Heart left ventricle (tissue), 16 donors: ENCODE measurements around the gene CFAP43. TPM values are rescaled to one million over a fixed set of nuclear protein-coding genes. Genes with fewer than 3 reads are reported as not detected.

Experiments
- ATAC-seq, 4 donors: fragments of 200-7000 bp; cut with Tn5 transposase; one replicate each; pipeline ENCODE4 v1.9.1; 2020 to 2022; ENCODE audit warnings: moderate library complexity in 4 of 4, mild to moderate bottlenecking in 3 of 4, moderate number of reproducible peaks in 1 of 4
- DNase-seq, 5 donors: peaks; one replicate each; pipeline ENCODE4 v3.0.0-alpha.2; 2020
- H3K27ac ChIP-seq, 12 donors: fragments of 200-600 bp; sonication (generic) in 4 of 12; one replicate each; pipeline versions ENCODE4 v1.5.0 to v1.8.0; 2016 to 2022; ENCODE audit warnings: mild to moderate bottlenecking in 2 of 12
- H3K27me3 ChIP-seq, 9 donors: fragments of 200-600 bp; sonication (generic) in 2 of 9; one replicate each; pipeline versions ENCODE4 v1.5.1 to v1.8.0; 2016 to 2022; ENCODE audit warnings: mild to moderate bottlenecking in 3 of 9
- H3K36me3 ChIP-seq, 9 donors: fragments of 200-600 bp; sonication (generic) in 2 of 9; one replicate each; pipeline versions ENCODE4 v1.5.0 to v1.8.0; 2018 to 2022; ENCODE audit warnings: mild to moderate bottlenecking in 2 of 9
- H3K4me1 ChIP-seq, 12 donors: fragments of 200-600 bp; sonication (generic) in 4 of 12; one replicate each; pipeline versions ENCODE4 v1.5.0 to v1.8.0; 2016 to 2022; ENCODE audit warnings: mild to moderate bottlenecking in 3 of 12
- H3K4me3 ChIP-seq, 12 donors: fragments of 200-600 bp; sonication (generic) in 4 of 12; one replicate each; pipeline versions ENCODE4 v1.5.0 to v1.8.0; 2017 to 2022; ENCODE audit warnings: mild to moderate bottlenecking in 9 of 12, moderate library complexity in 4 of 12
- H3K9me3 ChIP-seq, 12 donors: fragments of 200-600 bp; sonication (generic) in 4 of 12; one replicate each; pipeline versions ENCODE4 v1.5.0 to v1.8.0; 2016 to 2022; ENCODE audit warnings: mild to moderate bottlenecking in 1 of 12
- CTCF ChIP-seq, 12 donors: fragments of 200-600 bp; sonication (generic) in 4 of 12; IDR thresholded peaks; one replicate each; pipeline versions ENCODE4 v1.5.0 to v1.8.0; 2018 to 2022; ENCODE audit warnings: antibody characterized with exemption in 12 of 12, mild to moderate bottlenecking in 5 of 12
- POLR2A ChIP-seq, 2 donors: fragments of 450-650 bp; IDR thresholded peaks; one replicate each; pipeline ENCODE4 v1.6.1; 2017; ENCODE audit warnings: antibody characterized with exemption in 2 of 2, mild to moderate bottlenecking in 2 of 2, moderate library complexity in 2 of 2
- WGBS, 4 donors: extraction: QIAGEN DNeasy Blood & Tissue Kit in 2 of 4; methylation state at CpG; one replicate each; pipeline versions ENCODE4 v1.1.5 to v1.1.7; 2013 to 2018; 5-methylcytosine and 5-hydroxymethylcytosine counted together
- intact Hi-C, 10 donors: fragments of 100-400 bp; cut with DNase I; formaldehyde crosslinking; loops; one replicate each; pipeline versions ENCODE4 v1.11.1 to v1.14.2; 2022
- polyA plus RNA-seq, 2 donors: library from polyadenylated mRNA; stranded (reverse); fragments of 200-250 nt; gene quantifications; one replicate each; pipeline ENCODE4 v1.2.3, GENCODE V29; 2013
- total RNA-seq, 9 donors: library from RNA; depleted of rRNA in 2 of 9; stranded (reverse); fragments of >200 nt in 2 of 9; fragmentation: NEBNext Ultra II Directional in 3 of 9; extraction: Animal tissue kit (Norgen Biotek cat#: 25700) in 3 of 9; gene quantifications; one replicate each; pipeline versions ENCODE4 v1.1.0 to v1.2.4, GENCODE V29; 2016 to 2023
- donor health status: ischemic (EF 13 %, LVEDD 7.1; RV severe dilation, severe dysfunction).
- donor health status: healthy with polysubstance abuse.
- donor health status: DM: no; HTN: yes; CAD: no.
- donor health status: DM: no; HTN: no; CAD: no.
- donor health status: ischemic (EF 25% LVEDD 6.9; RV normal size, moderate dysfunction).
- donor health status: ischemic (EF 25% LVEDD 5.7; RV mildly dilated, moderate dysfunction).
- donor health status: healthy.
- donor health status: DM: yes; HTN: yes; CAD: no.
- donor health status: ischemic (EF 35%, LVEDD 5.7; RV mildly dilated, moderate dysfunction).
- donor health status: nonischemic (EF 11% LVEDD 7.7; RV severe dilation, severe dysfunction).
- donor health status: DM: yes; HTN: yes; CAD: no.
- donor health status: PGD.
- donor health status: ischemic (EF 29% LVEDD 5.4; RV normal size, mild dysfunction).
- donor health status: nonischemic (EF 23%, LVEDD 6.1; RV moderate dilation, normal function).

CFAP43 gene
- total and polyA plus RNA-seq, 11 donors: 0.11 to 0.84 (median 0.19) TPM; not detected in 6

GRCh38 chr10:104120903-104121484 is 111.2 kb downstream of the CFAP43 start:
- Histone ChIP-seq H3K27ac (peak overlapping the region; percentile 91 to 99 (median 97)), H3K4me3 (peak overlapping the region; percentile 28 to 87 (median 74)), H3K4me1 (peaks cover 0 to 28% (median 9%) of the 10 kb centered on the region in 12 donors), H3K9me3 (no peaks in the 10 kb centered on the region), H3K36me3 (peaks cover 0 to 23% (median 6%) of the 10 kb centered on the region in 9 donors), H3K27me3 (no peaks in the 10 kb centered on the region)
- 0 to 1% (median 0%) methylated on average over 28 of the region's 28 CpGs for WGBS, 4 donors
- intact Hi-C loops: loop anchor here in 9 of 10 donors (1.0 to 10.0 kb wide), 17 partner anchors 92 to 234 kb away; partner anchors contain the start of genes SLK (in 7 of the 9), STN1 (in 4 of the 9), GSTO1 (in 2 of the 9) and CFAP43 (in 1 of the 9)
- peak; percentile 86 to 94 (median 91) for DNase-seq
- TF ChIP-seq CTCF (IDR thresholded peaks at IDR 0.05) (no peak), POLR2A (IDR thresholded peaks at IDR 0.05) (peak in 1 of 2 donors; percentile 22)
- ATAC-seq: peak; percentile 65 to 84 (median 78)

- WGBS, 4 donors: 31 to 40% (median 34%) methylated on average over 2 of the region's 2 CpGs
Observed at GRCh38 chr10:104120512-104120902, 111.7 kb downstream of the CFAP43 start.

GRCh38 chr10:104119996-104120395 is 112.2 kb downstream of the CFAP43 start:
- Histone ChIP-seq H3K4me1 (peaks cover 0 to 28% (median 9%) of the 10 kb centered on the region in 12 donors), H3K27ac (peak overlapping the region in 8 of 12 donors; percentile 91 to 99 (median 98)), H3K9me3 (no peaks in the 10 kb centered on the region), H3K36me3 (peaks cover 0 to 13% (median 0%) of the 10 kb centered on the region in 9 donors), H3K27me3 (no peaks in the 10 kb centered on the region), H3K4me3 (peak overlapping the region in 2 of 12 donors; percentile 79 to 87)
- DNase-seq (no peak), ATAC-seq (no peak)
- intact Hi-C loops: loop anchor here (2.0 to 10.0 kb wide), 18 partner anchors 88 to 235 kb away; partner anchors contain the start of genes SLK (in 6 of the 10), STN1 (in 4 of the 10), CFAP58 (in 2 of the 10) and GSTO1 (in 2 of the 10)
- TF ChIP-seq CTCF (IDR thresholded peaks at IDR 0.05) (no peak), POLR2A (IDR thresholded peaks at IDR 0.05) (no peak)
- WGBS, 4 donors: 81 to 83% (median 82%) methylated on average over 3 of the region's 3 CpGs

More at GRCh38 chr10:104120512-104120902, 111.7 kb downstream of the CFAP43 start:
- Histone ChIP-seq H3K27ac (peak overlapping the region; percentile 91 to 99 (median 97)), H3K27me3 (no peaks in the 10 kb centered on the region), H3K4me3 (peak overlapping the region in 11 of 12 donors; percentile 38 to 87 (median 76)), H3K36me3 (peaks cover 0 to 18% (median 2%) of the 10 kb centered on the region in 9 donors), H3K4me1 (peaks cover 0 to 28% (median 9%) of the 10 kb centered on the region in 12 donors), H3K9me3 (no peaks in the 10 kb centered on the region)
- intact Hi-C loops: loop anchor here in 9 of 10 donors (2.0 to 10.0 kb wide), 16 partner anchors 92 to 233 kb away; partner anchors contain the start of genes SLK (in 6 of the 9), STN1 (in 4 of the 9), GSTO1 (in 2 of the 9) and CFAP43 (in 1 of the 9)
- ATAC-seq (no peak), DNase-seq (no peak)
- TF ChIP-seq POLR2A (IDR thresholded peaks at IDR 0.05) (no peak), CTCF (IDR thresholded peaks at IDR 0.05) (no peak)

- DNase-seq: no peak
- H3K27ac ChIP-seq: no peak overlapping the region
- 60 to 79% (median 70%) methylated on average over 4 of the region's 4 CpGs for WGBS, 4 donors
- H3K9me3 ChIP-seq: no peaks in the 10 kb centered on the region
- no peak for ATAC-seq
- H3K27me3 ChIP-seq: no peaks in the 10 kb centered on the region
- no peak for TF ChIP-seq POLR2A (IDR thresholded peaks at IDR 0.05)
- no peak for TF ChIP-seq CTCF (IDR thresholded peaks at IDR 0.05)
- intact Hi-C loops: loop anchor here in 3 of 10 donors (5.0 to 10.0 kb wide), 3 partner anchors 86 to 237 kb away; partner anchors contain the start of gene CFAP58 (in 1 of the 3)
- H3K4me3 ChIP-seq: no peak overlapping the region
- no peaks in the 10 kb centered on the region for H3K36me3 ChIP-seq
- peaks cover 0 to 19% (median 9%) of the 10 kb centered on the region in 12 donors for H3K4me1 ChIP-seq
Observed at GRCh38 chr10:104117839-104118323, 114.3 kb downstream of the CFAP43 start.
